Smooth muscle cell (in vitro differentiated cells): ENCODE results near the gene STON1. TPM values are rescaled to one million over a fixed set of nuclear protein-coding genes. Genes with fewer than 3 reads are reported as not detected.

Experiments
- DNase-seq: peaks from one replicate; lab custom pipeline; 2025; ENCODE audit not compliant: unreplicated experiment; lab: John Stamatoyannopoulos, UW
- H2AFZ ChIP-seq: fragments of 200-600 bp; sonication (generic); 2 replicates; pipeline ENCODE4 v1.6.0; 2016; ENCODE audit warnings: antibody characterized with exemption, low read depth, mild to moderate bottlenecking
- H3F3A ChIP-seq: fragments of 200-600 bp; sonication (generic); 2 replicates; pipeline ENCODE4 v1.6.0; 2017; ENCODE audit warnings: antibody characterized with exemption, low read depth
- H3K27ac ChIP-seq: fragments of 200-600 bp; sonication (generic); 2 replicates; pipeline ENCODE4 v1.5.1; 2016; ENCODE audit warnings: low read depth, mild to moderate bottlenecking
- H3K27me3 ChIP-seq: fragments of 200-600 bp; sonication (generic); 2 replicates; pipeline ENCODE4 v1.6.1; 2016; ENCODE audit warnings: low read depth, mild to moderate bottlenecking
- H3K36me3 ChIP-seq: fragments of 200-600 bp; sonication (generic); 2 replicates; pipeline ENCODE4 v1.5.1; 2016; ENCODE audit warnings: low read depth
- H3K4me1 ChIP-seq: fragments of 200-600 bp; sonication (generic); 2 replicates; pipeline ENCODE4 v1.5.1; 2016; ENCODE audit warnings: low read depth
- H3K4me2 ChIP-seq: fragments of 200-600 bp; sonication (generic); 2 replicates; pipeline ENCODE4 v1.6.0; 2016; ENCODE audit warnings: mild to moderate bottlenecking
- H3K4me3 ChIP-seq: fragments of 200-600 bp; sonication (generic); 2 replicates; pipeline ENCODE4 v1.5.1; 2016; ENCODE audit warnings: mild to moderate bottlenecking
- H3K79me2 ChIP-seq: fragments of 200-600 bp; sonication (generic); 2 replicates; pipeline ENCODE4 v1.6.0; 2016; ENCODE audit warnings: low read depth, mild to moderate bottlenecking
- H3K9ac ChIP-seq: fragments of 200-600 bp; sonication (generic); 2 replicates; pipeline ENCODE4 v1.6.0; 2016; ENCODE audit warnings: low read depth
- H3K9me3 ChIP-seq: fragments of 200-600 bp; sonication (generic); replicated peaks from 2 replicates; pipeline ENCODE4 v1.5.1; 2016; ENCODE audit warnings: low read depth
- H4K20me1 ChIP-seq: fragments of 200-600 bp; sonication (generic); 2 replicates; pipeline ENCODE4 v1.6.0; 2016; ENCODE audit warnings: low read depth
- CTCF ChIP-seq: fragments of 200-600 bp; sonication (generic); IDR thresholded peaks from 2 replicates; pipeline ENCODE4 v1.5.1; 2017; ENCODE audit warnings: borderline replicate concordance, mild to moderate bottlenecking, antibody characterized with exemption; ENCODE audit not compliant: insufficient read depth, poor library complexity, severe bottlenecking
- WGBS: methylation state at CpG from one replicate; pipeline ENCODE4 v1.1.7; 2016; ENCODE audit warnings: low lambda C conversion rate; 5-methylcytosine and 5-hydroxymethylcytosine counted together
- polyA plus RNA-seq: library from polyadenylated mRNA; unstranded; fragments of >200 nt; fragmentation: Nextera tagmentation; extraction: Ambion mirVana; gene quantifications from 2 replicates; pipeline ENCODE4 v1.2.1, GENCODE V29; 2016
- total RNA-seq: library from RNA; depleted of rRNA; stranded (reverse); fragments of >200 nt; gene quantifications from 2 replicates; pipeline ENCODE4 v1.2.3, GENCODE V29; 2014

The STON1 gene
- total and polyA plus RNA-seq, 2 experiments from 2014 or later: 15.3 to 56.6 TPM

GRCh38 chr2:48587961-48588360 lies 58.0 kb downstream of the STON1 start:
- 89% methylated on average over 3 of the region's 3 CpGs for WGBS

GRCh38 chr2:48588745-48589144 lies 58.8 kb downstream of the STON1 start:
- no peak for DNase-seq
- H3K4me2 ChIP-seq: no peak overlapping the region
- no peaks in the 10 kb centered on the region for H3K9me3 ChIP-seq
- no peak overlapping the region for H2AFZ ChIP-seq
- H3K36me3 ChIP-seq: no peaks in the 10 kb centered on the region
- no peak overlapping the region for H3K9ac ChIP-seq
- WGBS: 82% methylated on average over 1 of the region's 1 CpG
- no peak overlapping the region for H3K27ac ChIP-seq
- no peaks in the 10 kb centered on the region for H3F3A ChIP-seq
- H3K79me2 ChIP-seq: peaks cover 32% of the 10 kb centered on the region
- peaks cover 28% of the 10 kb centered on the region for H3K4me1 ChIP-seq
- H3K27me3 ChIP-seq: no peaks in the 10 kb centered on the region
- no peak overlapping the region for H3K4me3 ChIP-seq
- no peak for TF ChIP-seq CTCF
- peaks cover 89% of the 10 kb centered on the region for H4K20me1 ChIP-seq

More at GRCh38 chr2:48587961-48588360, 58.0 kb downstream of the STON1 start:
- no peak for TF ChIP-seq CTCF
- no peak overlapping the region for H3K4me2 ChIP-seq
- no peaks in the 10 kb centered on the region for H3F3A ChIP-seq
- no peaks in the 10 kb centered on the region for H3K9me3 ChIP-seq
- no peaks in the 10 kb centered on the region for H3K27me3 ChIP-seq
- DNase-seq: no peak
- no peak overlapping the region for H2AFZ ChIP-seq
- no peak overlapping the region for H3K9ac ChIP-seq
- peak overlapping the region; percentile 38 for H3K27ac ChIP-seq
- H3K4me3 ChIP-seq: no peak overlapping the region
- H4K20me1 ChIP-seq: peaks cover 84% of the 10 kb centered on the region
- peaks cover 38% of the 10 kb centered on the region for H3K79me2 ChIP-seq
- peaks cover 1% of the 10 kb centered on the region for H3K36me3 ChIP-seq
- peaks cover 28% of the 10 kb centered on the region for H3K4me1 ChIP-seq

- Histone ChIP-seq H3K27ac (no peak overlapping the region), H3K4me1 (peaks cover 28% of the 10 kb centered on the region), H3K9me3 (no peaks in the 10 kb centered on the region), H2AFZ (no peak overlapping the region), H3K79me2 (peaks cover 27% of the 10 kb centered on the region), H3K4me3 (no peak overlapping the region), H3K4me2 (no peak overlapping the region), H3F3A (no peaks in the 10 kb centered on the region), H4K20me1 (peaks cover 90% of the 10 kb centered on the region), H3K36me3 (no peaks in the 10 kb centered on the region), H3K9ac (no peak overlapping the region), H3K27me3 (no peaks in the 10 kb centered on the region)
- WGBS: 35% methylated on average over 5 of the region's 5 CpGs
- peak; percentile 68 for TF ChIP-seq CTCF
- DNase-seq: no peak
Observed at GRCh38 chr2:48589170-48589767, 59.3 kb downstream of the STON1 start.

- Histone ChIP-seq H2AFZ (no peak overlapping the region), H3K27ac (no peak overlapping the region), H3K9ac (no peak overlapping the region), H3K36me3 (no peaks in the 10 kb centered on the region), H3K4me2 (no peak overlapping the region), H3K4me1 (peaks cover 28% of the 10 kb centered on the region), H3F3A (no peaks in the 10 kb centered on the region), H3K79me2 (peaks cover 20% of the 10 kb centered on the region), H4K20me1 (peaks cover 89% of the 10 kb centered on the region), H3K4me3 (no peak overlapping the region), H3K9me3 (no peaks in the 10 kb centered on the region), H3K27me3 (no peaks in the 10 kb centered on the region)
- DNase-seq: no peak
- WGBS: 82% methylated on average over 1 of the region's 1 CpG
- no peak for TF ChIP-seq CTCF
Observed at GRCh38 chr2:48590017-48590416, 60.1 kb downstream of the STON1 start.
